GM18907 (cell line): ENCODE results near the gene CCDC60.

Experiments
- ATAC-seq: cut with Tn5 transposase; IDR thresholded peaks from one replicate; pipeline ENCODE4 v1.9.1; 2021; ENCODE audit warnings: mild to moderate bottlenecking, moderate library complexity; ENCODE audit not compliant: unreplicated experiment

The CCDC60 gene

DNA sequence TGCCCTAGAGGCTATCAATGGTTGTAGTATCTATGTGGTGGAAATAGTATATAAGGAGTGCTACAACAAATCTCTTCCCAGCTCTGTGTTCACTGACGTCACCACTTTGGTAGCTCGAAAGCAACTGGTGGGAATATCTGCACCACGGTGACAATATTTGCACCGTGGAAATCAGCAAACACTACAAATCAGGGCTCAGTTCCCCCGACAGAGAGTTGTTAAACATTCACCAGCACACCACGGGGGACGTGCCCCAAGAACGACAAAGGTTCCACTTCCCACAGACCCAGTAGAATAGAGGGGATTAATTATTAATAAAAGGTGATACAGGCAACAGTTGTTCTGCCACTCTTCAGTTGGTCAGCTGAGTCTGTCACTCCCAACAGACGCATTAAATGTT, 98.4 kb downstream of the CCDC60 start:
- ATAC-seq = no peak

- no peak for ATAC-seq
These were observed 106.4 kb downstream of the CCDC60 start for GRCh38 chr12:119440803-119441360.

DNA sequence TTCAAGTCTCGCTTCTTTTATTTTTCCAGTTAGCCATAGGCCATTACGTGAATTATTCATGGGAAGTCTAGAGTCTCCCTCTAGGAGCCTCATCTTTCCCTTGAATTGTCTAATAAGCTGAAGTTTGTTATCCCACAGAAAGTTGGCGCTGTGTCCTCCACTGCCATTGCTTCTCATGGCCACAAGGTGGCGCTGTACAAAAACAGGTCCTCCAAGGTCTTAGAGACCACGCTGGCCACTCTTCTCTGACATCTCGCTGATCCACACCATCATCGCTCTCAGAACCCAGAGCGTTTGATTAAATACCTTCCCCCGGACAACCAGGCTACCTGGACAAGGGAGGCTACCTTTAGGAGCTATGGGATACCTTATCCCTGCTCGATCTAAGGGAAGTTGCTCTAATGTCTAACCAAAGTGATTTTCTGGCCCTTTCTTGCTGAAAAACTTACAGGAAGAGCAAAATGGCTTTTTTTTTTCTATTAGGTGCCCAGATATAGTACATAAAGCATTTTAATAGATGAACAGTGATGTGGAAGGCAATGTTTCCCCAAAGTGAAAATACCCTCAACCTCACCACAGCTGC, 110.0 kb downstream of the CCDC60 start:
- no peak for ATAC-seq

DNA sequence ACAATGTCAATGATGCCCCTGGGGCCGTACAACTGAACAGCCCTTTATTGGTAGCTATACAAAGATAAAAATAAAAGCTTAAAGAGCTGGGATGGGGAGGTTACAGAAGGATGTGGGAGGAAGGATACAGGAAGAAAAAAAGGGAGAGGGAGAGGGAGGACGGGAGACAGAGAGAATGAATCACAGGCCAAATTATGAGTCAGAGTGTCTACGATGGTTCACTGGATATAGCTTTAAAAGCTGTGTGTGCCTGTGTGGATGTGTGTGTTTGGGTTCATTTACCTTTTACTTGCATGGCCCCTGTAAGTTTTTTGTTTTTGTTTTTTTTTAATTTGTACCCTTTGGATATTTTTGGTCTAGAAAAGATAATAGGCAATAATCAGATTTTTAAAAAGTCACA, 111.9 kb downstream of the CCDC60 start:
- no peak for ATAC-seq

DNA sequence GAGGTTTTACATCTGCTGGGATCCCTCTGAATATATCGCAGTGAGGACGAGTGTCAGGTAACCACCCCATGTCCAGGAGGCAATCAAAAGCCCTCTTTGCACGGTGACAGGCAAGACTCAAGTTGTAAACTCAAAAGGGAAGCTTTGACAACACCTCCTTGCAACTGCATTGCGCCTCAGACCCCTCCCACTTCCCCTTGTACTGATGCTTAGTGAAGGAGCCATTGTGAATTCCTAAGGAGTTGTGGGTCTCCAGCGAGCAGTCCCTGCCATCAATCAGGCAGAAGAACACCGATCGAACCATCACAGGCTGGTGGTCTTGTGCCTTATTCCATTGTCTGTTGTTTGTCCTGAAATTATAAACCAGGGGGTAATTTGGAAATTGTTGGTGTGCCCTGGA, 112.6 kb downstream of the CCDC60 start:
- no peak for ATAC-seq

GRCh38 chr12:119447618-119448017, 113.1 kb downstream of the CCDC60 start:
- ATAC-seq = no peak

- ATAC-seq = no peak
These were observed 114.1 kb downstream of the CCDC60 start for GRCh38 chr12:119448611-119449131.

DNA sequence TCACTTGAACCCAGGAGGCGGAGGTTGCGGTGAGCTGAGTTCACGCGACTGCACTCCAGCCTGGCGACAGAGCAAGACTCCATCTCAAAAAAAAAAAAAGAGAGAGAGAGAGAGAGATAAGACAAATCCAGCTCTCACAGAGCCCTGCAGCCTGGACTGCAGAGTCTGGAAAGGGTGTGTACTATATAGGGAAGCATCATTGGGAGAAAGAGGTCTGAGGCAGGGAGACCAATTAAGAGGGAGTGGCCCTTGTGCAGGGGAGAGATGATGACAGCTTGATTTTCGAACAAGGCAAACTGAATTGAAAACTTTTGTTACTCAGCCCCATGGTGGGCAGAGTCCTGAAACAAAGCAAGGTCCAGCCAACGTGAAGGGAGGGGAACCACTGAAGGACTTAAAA, 116.2 kb downstream of the CCDC60 start:
- ATAC-seq = no peak

DNA sequence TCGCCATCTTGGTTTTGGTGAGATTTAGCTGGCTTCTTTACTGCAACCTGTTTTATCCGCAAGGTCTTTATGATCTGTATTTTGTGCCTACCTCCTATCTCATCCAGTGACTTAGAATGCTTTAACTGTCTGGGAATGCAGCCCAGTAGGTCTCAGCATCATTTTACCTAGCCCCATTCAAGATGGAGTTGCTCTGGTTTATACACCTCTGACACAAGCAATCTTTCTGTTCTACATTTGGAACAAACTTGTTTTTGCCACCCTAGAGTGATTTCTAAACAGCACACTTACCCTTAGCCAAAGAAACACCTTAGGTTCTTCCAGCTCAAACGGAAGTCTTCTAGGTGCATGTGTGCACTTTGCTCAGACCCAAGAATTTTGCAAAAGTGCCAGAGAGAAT, 122.3 kb downstream of the CCDC60 start:
- no peak for ATAC-seq

DNA sequence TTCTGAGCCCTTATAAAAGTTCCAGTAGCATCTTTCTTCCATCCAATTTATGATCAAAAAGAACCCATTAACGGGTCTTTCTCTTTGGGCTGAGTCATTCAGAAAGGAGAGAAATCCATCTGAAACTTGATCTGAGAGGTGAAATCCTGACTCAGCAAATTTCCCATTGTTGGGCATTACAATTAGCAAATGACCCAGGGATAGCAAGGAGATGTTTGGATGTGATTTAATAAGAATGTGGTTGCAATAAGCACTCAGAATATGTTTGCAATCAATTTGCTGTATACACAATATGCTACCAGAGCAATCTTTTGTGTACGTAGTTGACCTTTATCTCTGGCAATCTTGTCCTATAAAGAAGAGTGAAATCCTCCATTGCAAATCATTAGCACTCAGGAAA, 122.7 kb downstream of the CCDC60 start:
- no peak for ATAC-seq

GRCh38 chr12:119459481-119459880, 125.0 kb downstream of the CCDC60 start:
- no peak for ATAC-seq

DNA sequence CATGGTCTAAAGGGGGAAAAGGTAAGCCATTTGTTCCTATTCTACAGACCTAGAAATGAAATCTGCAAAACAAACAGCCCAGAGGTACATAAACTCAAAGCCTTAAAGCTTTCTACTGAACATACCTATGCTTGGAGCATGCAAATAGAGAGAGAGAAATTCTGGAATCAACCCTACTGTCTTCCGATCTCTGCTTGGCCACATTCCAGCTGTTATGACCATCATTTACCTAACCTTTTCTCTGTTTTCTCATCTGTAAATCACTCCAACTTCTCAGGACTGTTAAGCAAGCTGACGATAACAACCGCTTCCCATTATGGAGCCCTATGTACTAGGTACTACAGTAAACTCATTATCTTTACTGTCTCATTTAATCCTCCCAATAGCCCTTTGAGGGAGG, 126.3 kb downstream of the CCDC60 start:
- no peak for ATAC-seq

- ATAC-seq = no peak
These were observed 127.2 kb downstream of the CCDC60 start for GRCh38 chr12:119461636-119462214.

DNA sequence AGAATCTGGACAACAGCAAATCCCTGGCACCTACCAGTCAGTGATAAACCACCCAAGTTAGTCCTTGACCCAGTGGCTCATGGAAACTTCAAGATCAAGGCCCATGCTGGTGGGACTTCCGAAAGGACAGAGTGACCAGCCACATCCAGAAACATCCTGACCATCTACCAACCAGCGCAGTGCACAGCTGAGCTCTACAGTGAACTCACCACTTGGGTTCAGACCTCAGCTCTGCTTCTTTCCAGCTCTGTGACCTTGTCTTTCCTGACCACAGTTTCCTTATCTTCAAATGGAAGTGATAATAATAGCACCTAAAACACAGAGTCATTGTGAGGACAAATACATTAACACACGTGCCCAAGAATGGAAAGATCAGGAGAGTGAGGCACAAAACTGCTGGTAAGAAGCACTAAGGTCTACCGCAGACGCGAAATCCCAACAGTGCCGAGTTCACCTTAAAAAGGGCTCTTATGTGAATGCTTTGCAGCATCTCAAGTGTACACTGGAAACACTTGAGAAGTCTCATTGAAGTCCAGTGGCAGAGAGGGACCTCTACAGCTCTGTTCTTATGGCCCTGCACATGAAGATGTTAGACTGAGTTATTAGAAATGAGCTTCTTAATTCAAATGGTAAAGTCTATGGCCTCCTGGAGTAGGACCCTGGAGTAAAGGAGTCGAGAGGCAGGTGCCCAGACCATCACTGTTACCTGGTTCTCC, 128.8 kb downstream of the CCDC60 start:
- no peak for ATAC-seq

DNA sequence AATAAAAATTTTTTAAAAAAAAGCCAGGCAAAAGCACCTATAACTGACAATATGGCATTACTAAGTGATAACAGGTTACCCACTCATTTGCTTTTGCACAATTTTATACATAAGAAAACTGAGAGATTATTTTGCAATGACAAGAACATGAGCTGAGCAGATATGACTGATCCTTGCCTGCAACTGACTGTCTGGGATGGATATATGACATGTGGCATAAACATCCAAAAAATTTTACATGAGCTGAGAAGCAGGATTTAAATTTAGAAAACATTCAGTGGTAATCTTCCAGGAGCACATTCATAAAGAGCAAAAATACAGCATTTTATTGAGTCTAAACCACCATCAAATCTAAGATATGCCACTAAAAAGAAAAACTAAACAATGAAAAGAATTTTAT, 133.8 kb downstream of the CCDC60 start:
- ATAC-seq = no peak

GRCh38 chr12:119475650-119476049, 141.1 kb downstream of the CCDC60 start:
- no peak for ATAC-seq

DNA sequence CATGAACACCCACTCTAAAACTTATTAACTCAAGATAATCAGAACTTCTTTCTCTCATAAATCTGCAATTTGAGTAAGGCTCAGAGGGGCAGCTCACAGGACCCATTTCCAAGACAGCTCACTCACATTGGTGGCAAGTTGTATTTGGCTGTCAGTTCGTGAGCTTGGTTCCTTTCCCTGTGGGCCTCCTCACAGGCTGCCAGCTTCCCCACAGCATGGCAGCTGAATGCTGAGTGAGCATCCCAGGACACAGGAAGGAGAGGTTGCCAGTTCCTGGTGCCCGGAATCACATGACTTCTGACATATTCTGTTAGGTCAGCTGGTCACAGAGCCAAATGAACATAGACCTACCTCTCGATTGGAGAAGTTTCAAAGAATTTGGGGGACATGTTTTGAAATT, 142.4 kb downstream of the CCDC60 start:
- no peak for ATAC-seq

- no peak for ATAC-seq
These were observed 144.6 kb downstream of the CCDC60 start for GRCh38 chr12:119479121-119479561.

DNA sequence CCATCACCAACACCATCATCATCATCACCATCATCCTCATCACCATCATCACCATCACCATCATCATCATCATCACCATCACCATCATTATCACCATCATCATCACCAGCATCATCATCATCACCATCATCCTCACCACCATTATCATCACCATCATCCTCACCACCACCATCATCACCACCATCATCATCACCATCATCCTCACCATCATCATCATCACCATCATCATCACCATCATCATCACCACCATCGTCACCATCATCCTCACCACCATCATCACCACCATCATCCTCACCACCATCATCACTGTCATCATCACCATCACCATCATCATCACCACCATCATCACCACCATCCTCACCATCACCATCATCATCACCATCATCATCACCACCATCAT, 146.0 kb downstream of the CCDC60 start:
- no peak for ATAC-seq

DNA sequence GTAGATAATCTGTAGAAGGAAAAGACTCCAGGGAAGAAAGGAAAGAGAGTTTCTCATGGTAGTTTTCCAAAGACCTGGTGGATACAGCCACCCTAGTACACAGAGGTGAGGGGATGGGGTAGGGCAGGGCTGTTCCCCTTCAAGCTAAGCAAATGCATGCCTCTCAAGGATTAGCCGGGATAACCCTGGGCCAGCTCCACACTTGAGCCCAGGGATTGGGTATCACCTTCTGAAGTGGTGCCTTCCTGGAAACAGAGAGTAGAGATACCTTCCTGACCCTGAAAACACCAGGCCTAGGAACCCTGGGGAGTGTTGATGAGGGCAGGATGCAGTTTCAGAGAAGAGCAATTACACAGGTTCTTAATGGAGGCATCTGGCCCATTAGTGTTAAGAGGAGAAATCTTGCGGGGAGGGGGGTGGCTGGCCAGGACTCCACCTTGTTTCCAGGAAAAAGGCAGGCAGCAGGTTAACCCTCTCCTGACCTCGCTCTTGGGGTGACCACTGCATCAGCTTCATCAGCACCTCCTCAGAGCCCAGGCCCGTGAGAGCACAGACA, 152.1 kb downstream of the CCDC60 start:
- ATAC-seq = no peak

DNA sequence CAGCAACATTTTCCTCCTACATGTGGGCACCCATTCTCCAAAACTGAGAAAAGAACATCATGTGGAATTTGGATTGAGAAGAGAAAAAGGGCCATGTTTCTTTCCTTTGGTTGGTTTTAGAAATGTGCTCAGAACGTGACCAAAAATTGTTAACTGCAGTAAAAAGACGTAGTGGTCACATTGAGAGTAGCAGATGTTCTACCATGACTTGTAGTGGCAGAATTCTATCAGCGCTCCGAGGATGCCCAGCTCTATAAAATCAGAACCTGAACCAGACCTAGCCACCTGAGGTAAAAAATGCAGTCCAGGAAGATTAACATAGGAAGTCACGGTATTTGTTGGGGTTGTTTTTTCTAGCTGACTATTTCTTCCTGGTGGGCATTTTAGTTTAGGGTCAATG, 157.3 kb downstream of the CCDC60 start:
- ATAC-seq = no peak

GRCh38 chr12:119500209-119500608, 165.7 kb downstream of the CCDC60 start:
- ATAC-seq = no peak
